Embryonic facial prominence (tissue), 1 donor: Measurements from ENCODE around the gene ZNF260.
"Not testable (repeated sequence)": the region's sequence is repeated elsewhere in the genome, so short reads cannot be mapped to it uniquely, and the experiment has no call there.

ENCODE experiments used
- DNase-seq: peaks from one replicate; pipeline ENCODE4 v3.0.0-alpha.2; 2016; ENCODE audit errors: extremely low spot score

The ZNF260 gene

DNA sequence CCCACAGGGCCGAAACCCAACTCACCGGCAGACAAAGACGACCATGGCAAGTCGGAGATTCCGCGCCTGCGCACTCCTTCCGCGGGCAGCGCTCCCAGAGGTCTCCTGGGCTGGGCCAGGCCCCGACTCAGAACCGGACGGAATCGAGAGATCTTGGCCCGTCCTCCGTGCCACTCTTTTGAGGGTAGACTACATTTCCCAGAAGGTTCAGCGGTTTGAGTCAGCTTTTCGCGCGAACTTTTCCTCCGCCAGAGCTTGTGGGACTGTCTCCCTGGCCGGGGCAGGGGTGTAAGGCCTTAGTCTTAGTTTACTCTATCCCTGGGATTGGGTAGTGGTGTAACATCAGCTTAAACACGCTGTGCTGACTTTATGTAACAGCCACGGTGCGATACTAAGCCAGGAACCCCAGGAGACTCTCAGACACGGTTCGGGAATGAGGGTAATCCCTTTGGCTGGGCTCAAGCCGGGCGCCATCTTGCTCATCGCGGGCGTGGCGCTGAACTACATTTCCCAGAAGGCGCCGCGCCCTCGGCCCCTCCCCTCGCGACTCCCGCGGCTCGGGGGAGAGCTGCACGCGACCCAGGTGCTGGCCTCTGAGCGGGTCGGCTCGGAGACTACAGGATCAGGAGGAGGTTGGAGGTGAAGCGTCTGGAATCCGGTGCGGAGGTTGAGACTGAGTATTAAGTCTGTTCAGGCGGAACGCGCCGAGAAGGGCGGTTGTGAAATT lies at the start of gene ZNF260:
ZNF260 (minus strand) TSS at position 78 of the 727 bp plus-strand sequence. CDS start 13,033 bp downstream, outside the sequence.
- peak; percentile 88 for DNase-seq

DNA sequence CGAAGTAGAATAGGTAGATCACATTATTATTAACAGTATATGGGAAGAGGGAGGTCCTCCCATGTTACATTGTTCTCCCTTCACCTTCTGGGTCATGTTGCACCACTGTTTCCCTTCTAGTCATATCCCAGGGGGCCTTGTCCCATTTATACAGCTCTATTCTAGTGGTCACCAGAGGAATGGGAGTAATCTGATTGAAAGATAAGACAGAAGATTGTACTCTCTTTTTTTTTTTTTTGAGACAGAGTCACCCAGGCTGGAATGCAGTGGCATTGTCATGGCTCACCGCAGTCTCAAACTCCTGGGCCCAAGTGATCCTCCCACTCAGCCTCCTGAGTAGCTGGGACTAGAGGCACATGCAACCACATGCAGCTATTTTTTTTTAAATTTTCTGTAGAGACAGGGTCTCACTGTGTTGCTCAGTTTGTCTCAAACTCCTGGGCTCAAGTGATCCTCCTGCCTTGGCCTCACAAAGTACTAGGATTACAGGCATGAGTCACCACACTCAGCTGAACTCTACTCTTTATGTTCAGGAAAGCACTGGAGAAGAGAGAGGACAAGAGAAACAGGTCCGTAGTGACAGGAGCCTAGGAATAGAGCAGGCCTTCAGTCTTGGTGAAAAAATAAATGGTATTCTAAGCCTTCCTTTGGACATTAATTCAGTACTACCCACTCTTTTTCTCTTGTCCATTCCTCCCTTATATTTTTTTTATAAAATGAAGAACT lies 49.4 kb upstream of the ZNF260 start:
- no peak for DNase-seq

DNA sequence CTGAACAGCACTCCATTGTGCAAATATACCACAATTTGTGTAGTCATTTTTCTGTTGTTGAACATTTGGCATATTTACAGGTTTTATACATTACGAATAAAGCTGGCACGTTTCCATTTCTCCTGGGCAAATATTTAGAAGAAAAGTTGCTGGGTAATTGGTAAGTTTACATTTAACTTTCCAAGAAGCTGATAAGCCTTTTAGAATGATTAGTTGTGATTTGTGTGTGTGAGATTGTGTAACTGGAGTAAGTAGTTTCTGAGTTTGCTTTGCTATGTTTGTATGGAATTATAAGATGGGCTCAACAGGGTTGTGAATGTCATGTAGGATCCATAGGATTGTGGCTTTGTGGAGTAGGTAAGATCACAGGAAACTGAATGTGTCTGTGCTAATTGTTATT lies 46.7 kb upstream of the ZNF260 start:
- DNase-seq: no peak

DNA sequence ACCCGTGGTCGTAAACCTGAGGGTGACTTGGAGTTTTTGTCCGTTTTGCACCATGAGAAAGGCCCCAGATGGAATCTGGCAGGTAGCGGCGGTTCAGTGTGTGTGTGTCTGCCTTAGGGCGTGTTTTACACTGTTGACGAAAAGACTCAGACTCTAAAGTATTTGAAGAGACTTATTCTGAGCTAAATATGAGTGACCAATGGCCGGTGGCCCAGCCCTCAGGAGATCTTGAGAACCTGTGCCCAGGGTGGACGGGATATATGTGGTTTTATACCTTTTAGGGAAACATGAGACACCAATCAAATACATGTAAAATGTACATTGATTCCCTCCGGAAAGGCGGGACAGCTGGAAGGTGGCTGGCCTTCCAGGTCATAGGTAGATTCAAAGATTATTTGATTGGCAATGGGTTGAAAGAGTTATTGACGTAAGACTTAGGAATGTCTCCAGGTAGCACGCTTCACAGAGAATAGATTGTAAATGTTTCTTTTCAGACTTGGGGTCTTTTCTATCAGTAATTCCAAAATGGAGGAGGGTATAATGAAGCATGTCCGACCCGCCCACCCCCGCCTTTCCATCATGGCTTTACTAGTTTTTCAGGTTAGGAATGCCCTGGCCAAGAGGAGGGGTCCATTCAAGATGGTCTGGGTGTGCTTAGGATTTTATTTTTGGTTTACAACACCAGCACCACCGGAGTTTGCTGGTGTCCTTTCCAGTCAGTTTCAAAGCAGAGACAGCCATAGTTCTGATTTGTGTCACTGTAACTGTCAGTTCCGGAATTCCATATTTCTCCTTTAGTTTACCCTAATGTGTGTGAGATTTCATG lies 46.0 kb upstream of the ZNF260 start:
- no peak for DNase-seq

DNA sequence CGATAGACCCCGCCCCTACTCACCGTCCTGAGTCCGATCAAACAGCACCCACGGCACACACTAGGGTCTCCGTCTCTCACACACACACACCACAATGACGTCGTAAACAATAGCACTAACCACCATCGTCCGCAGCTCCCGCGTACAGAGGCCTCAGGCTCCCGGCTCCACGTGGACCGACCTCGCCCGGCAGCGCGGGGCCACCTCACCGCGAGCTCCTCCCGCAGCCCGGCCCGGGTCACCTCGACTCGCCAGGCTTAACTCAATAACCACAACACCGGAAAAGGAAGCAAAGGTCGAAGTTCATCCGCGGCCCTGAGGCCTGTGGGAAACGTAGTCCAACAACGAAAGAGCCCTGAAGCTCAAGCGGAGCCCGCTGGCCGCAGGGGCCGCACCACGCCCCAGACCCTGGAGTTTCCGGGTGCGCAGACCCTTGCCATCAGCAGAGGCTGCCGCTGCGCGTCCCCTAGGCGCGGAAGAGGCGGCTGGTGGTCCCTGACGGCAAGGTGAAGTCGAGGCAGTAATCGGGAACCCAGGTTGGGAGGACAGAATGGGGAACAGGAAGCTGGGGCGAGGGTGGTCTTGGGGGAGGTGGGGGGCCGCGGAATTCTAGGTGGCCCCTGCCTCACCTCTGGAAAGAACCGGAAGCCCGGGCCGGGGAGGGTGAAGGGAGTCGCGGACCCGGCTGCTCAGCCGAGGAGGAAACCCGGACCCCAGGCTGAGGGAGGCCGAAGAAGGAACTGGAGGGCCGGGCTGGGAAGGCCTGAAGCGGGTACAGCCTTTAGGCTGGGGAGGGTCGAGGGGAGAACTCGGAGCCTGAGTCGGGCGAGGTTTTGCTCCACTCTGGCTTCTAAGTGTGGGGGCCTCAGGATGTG lies 45.2 kb upstream of the ZNF260 start, which contains the start of gene ZNF529:
ZNF529 (minus strand) TSS at position 273 of the 875 bp plus-strand sequence. CDS start 946 bp downstream, outside the sequence.
- DNase-seq: peak; percentile 81

DNA sequence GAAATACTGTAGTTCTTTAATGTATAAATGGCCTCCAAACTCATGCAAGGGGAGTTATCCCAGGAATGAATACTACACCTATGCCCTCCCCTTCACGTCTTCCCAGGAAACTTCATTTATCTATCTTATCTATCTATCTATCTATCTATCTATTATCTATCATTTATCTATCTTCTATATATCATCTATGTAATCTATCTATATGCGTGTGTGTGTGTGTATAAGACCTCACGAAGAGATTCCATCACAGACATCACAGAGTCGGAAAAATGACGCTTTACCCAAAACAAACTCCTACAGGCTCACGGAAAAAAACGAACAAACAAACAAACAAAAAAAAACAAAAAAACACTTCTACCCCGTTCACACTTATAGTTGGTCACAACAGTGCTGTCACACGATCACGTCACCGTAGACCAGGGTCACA lies 44.5 kb upstream of the ZNF260 start:
- no peak for DNase-seq

DNA sequence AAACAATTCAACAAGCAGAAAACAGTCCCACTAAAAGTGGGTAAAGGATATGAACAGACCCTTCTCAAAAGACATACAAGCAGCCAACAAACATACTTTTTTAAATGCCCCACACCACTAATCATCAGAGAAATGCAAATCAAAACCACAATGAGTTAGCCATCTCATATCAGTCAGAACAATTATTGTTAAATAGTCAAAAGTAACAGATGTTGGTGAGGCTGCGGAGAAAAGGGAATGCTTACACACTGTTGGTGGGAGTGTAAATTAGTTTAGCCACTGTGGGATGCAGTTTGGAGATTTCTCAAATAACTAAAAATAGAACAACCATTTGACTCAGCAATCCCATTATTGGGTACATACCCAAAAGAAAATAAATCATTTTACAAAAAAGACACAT lies 36.3 kb upstream of the ZNF260 start:
- no peak for DNase-seq

DNA sequence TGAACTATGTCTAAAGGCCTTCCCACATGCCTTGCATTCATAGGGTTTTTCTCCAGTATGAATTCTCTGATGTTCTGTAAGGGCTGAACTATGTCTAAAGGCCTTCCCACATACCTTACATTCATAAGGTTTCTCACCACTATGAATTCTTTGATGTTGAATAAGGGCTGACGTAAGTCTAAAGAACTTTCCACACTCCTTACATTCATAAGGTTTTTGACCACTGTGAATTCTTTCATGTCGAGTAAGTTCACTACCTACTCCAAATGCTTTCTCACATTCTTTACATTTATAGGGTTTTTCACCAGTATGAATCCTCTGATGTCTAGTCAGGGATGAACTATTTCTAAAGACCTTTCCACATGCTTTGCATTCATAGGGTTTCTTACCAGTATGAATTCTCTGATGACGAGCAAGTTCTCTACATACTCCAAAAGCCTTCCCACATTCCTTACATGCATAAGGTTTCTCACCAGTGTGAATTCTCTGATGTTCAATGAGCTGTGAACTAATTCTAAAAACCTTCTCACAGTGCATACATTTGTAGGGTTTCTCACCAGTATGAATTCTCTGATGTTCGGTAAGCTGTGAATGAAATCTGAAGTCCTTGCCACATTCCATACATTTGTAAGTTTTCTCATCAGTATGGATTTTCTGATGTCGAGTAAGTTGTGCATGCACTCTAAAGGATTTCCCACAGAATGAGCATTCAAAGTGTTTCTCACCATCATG lies 19.1 kb upstream of the ZNF260 start:
- DNase-seq: no peak

DNA sequence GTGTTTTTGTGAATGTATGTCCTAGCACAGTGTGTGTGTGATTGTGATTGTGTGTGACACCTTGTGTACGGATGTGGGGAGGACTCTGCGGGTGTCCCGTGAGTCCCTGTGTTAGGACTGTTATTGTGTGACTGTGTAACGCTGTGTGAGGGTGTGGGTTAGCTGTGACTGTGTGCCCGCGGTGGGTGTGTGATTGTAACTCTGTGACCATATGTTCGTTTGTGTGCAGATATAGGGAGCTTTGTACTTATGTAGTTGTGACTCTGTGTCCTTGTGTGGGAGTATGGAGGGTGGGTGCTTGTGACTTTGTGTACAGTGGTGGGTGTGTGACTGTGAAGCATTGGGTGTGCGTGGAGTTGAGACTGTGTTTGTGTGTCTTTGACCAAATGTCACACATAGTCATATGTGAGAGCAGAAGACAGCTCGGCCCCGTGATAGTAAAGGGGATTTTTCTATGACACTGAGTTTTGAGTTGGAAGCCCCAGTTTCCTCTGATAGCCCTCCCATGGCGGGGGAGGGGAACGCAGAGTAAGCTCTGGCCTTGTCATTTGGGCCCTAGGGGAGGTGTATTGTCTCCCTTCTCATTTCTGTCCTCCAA lies 949 bp upstream of the ZNF260 start:
- no peak for DNase-seq

DNA sequence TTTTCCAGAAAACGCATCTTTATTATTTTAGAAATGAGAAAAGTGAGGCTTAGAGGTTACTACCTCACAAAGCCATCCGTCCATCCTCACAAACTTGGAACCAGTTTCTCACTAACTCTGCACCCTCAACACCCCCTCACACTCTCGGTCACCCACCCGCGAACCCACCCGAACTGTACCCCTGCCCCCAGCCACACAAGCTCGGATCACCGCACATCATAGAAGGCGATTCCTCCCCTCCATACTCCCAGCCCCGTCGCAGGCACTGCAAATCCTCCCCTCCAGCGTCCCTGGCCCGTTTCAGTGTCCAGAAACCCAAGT lies 238 bp downstream of the ZNF260 start:
- DNase-seq: no peak

DNA sequence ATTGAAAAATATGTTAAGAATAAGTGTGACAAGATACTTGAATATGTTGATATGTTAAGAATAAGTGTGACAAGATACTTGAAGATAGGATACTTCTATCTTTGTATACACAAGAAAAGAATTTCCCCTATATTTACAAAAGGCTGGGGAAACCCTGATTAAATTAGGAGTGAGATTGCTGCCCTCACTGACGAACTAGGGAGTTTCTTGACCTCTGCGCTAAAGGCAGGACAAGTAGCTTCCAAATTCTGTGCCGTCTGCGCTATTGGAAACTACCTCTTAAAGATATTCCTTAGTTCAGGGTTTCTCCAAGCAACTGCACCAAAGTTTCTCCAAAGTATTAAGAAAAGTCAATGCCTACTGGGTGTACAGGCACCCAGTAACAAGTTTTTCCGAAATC lies 730 bp downstream of the ZNF260 start:
- DNase-seq: no peak

DNA sequence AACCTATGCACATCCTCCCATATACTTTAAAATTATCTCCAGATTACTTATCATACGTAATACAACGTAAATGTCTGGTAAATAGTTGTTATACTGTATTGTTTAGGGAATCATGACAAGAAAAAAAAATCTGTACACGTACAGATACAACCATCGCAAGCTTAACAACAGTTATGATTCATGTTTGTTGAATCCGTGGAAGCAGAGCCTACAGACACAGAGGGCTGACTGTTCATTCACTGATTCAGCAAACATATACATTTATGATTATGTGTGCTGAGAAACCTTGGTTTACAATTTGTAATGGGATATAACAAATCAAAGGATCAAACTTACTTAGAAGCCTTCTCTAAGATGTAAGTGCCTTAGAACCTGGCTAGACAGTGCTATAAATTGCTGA lies 1.5 kb downstream of the ZNF260 start:
- no peak for DNase-seq

DNA sequence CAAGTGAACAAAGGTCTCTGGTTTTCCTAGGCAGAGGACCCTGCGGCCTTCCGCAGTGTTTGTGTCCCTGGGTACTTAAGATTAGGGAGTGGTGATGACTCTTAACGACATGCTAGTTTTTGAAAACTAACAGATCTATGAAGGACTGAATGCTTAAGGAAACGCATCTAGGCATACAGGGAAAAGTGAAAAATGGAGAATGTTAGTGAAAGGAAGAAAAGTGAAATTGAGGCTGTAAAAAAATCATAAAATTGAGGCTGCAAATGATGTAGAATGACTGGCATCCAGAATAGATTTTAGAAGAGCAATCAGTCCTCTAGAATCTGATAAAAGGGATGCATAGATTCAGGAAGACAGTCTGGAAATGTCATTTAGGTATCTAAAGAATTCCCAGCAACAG lies 3.5 kb downstream of the ZNF260 start:
- DNase-seq: no peak

DNA sequence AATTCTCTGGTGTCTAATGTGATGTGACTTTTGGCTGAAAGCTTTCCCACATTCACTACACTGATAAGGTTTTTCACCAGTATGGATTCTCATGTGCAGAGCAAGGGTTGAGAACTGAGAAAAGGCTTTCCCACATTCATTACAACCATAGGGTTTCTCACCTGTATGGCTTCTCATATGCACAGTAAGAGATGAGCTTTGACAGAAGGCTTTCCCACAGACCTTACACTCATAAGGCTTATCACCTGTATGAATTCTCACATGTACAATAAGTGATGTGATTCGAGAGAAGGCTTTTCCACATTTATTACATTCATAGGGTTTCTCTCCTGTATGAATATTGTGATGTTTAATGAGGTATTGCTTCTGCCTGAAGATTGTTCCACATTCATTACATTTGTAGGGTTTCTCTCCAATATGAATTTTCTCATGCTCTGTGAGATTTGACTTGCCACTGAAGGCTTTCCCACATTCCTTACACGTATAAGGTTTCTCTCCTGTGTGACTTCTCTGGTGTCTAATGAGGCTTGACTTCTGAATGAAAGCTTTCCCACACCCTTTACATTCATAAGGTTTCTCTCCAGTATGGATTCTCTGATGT lies 14.0 kb downstream of the ZNF260 start:
- no peak for DNase-seq

DNA sequence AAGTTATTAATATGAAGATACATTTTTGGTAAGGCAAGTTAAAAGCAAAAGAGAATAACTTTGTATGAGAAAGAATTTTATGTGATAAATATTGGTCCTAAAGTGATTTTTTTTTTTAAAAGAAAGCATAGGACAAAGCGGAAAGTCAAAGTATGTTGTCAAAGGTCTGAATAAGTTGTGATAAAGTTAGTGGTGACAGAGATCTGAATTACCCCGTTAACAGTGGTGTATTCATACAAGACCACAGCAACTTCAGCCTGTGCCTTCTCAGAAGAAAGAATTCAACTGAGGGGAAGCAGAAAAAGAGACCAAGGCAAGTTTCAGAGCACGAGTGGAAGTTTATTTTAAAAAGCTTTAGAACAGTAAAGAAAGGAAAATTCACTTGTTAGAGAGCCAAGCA lies 19.7 kb downstream of the ZNF260 start:
- no peak for DNase-seq

DNA sequence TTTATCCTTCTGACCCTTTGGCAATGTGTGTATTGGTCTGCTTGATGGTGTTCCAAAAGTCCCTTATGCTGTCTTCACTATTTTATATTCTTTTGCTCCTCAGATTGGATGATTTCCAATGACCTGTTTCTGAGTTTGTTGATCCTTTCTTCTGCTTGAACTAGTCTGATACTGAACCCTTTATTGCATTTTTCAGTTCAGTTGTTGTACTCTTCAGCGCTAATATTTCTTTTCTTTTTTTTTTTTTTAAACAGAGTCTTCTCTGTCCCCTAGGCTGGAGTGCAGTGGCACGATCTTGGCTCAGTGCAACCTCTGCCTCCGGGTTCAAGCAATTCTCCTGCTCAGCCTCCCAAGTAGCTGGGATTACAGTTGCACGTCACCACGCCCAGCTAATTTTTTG lies 26.1 kb downstream of the ZNF260 start:
- no peak for DNase-seq

DNA sequence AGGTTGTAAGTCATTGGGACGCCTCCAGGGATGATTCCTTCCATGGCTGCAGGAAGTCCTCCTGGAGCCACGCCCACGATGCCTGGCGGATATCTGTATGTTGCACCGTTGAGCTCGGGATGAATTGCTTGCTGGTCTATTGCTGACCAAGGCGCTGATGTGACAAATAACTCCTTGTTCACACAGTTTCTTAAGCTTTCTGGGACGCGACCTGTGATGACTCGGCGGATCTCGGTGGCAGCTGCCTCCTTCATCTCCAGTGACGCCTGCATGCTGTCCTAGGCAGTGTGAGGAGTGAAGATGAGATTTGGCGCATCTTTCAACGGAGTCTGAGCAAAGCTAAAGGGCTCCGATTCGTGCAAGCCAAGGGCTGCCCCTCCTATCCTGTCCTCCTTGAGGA lies 31.1 kb downstream of the ZNF260 start:
- DNase-seq: no peak

DNA sequence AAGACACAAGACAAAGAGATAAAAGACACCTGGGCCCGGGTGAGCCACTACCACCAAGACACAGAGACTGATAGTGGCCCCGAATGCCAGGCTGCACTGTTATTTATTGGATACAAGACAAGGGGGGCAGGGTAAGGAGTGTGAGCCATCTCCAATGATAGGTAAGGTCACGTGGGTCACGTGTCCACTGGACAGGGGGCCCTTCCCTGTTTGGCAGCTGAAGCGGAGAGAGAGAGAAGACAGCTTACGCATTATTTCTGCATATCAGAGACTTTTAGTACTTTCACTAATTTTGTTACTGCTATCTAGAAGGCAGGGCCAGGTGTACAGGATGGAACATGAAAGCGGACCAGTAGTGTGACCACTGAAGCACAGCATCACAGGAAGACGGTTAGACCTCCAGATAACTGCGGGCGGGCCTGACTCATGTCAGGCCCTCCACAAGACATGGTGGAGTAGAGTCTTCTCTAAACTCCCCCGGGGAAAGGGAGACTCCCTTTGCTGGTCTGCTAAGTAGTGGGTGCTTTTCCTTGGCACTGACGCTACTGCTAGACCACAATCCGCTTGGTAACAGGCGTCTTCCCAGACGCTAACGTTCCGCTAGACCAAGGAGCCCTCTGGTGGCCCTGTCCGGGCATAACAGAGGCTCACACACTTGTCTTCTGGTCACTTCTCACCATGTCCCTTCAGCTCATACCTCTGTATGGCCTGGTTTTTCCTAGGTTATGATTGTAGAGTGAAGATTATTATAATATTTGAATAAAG lies 35.2 kb downstream of the ZNF260 start:
- DNase-seq: not testable (repeated sequence)

DNA sequence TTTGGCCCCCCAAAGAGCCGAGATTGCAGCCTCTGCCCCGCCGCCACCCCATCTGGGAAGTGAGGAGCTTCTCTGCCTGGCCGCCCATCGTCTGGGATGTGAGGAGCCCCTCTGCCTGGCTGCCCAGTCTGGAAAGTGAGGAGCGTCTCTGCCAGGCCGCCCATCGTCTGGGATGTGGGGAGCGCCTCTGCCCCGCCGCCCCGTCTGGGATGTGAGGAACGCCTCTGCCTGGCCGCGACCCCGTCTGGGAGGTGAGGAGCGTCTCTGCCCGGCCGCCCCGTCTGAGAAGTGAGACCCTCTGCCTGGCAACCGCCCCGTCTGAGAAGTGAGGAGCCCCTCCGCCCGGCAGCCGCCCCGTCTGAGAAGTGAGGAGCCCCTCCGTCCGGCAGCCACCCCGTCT lies 37.2 kb downstream of the ZNF260 start:
- DNase-seq: not testable (repeated sequence)
